ENCODE measurements around the gene PYURF. TPM values are rescaled to one million over a fixed set of nuclear protein-coding genes. Genes with fewer than 3 reads are reported as not detected.

Gene PYURF, protein sequence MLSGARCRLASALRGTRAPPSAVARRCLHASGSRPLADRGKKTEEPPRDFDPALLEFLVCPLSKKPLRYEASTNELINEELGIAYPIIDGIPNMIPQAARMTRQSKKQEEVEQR
- total RNA-seq, result 55.1 and 68.4 TPM in 2 replicates

DNA sequence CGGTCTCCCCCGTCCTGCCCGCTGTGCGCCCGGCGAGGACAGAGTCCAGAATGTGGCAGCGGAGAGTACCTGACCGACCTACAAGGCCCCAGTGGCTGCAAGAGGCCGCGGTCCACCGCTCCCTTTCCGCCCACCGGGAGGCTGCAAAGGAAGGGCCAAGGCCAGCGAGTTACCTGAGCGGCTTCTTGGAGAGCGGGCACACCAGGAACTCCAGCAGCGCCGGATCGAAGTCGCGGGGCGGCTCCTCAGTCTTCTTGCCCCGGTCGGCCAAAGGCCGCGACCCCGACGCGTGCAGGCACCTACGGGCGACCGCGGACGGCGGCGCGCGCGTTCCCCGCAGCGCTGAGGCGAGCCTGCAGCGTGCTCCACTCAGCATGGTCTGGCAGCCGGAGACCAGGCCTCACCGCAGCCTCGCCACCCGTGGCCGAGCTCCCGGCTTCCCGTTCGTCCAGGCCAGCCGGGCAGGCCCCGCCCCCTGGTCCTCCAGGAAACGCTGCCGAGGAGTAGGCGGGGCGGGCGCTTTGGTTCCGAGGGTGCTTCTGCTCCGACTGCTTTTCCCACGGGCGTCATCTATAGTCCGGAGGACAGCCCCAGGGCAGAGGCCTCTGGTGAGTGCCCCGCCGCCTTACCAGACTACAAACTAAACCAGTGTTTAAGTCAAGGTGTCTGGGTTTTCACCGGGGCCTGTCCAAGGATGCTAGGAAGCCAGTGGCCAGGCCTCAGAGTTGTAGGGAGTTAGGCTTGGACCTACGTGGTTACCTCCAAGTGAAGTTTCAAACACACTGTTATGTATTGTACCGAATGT is at the start of gene PYURF:
Gene PYURF, minus strand, starts transcription at position 452 of the 805 bp plus-strand sequence. Its CDS starts 76 bp downstream, at position 376.

Other genes starting within 250 kb of the PYURF start
- gene PPM1K, start 239.2 kb downstream of the PYURF start, total RNA-seq, result 8.3 and 23.0 TPM in 2 replicates
- 0.90 and 1.8 TPM in 2 replicates for gene HERC6, start 144.9 kb downstream of the PYURF start, total RNA-seq
- gene HERC5, start 66.7 kb downstream of the PYURF start, total RNA-seq, result 0.16 TPM in 1 of 2 replicates, not detected in the other
- 6.0 and 10.1 TPM in 2 replicates for gene HERC3, start 68.7 kb upstream of the PYURF start, total RNA-seq
- gene NAP1L5, start 174.1 kb upstream of the PYURF start, total RNA-seq, result 6.8 and 8.3 TPM in 2 replicates